Astrocyte of the spinal cord (primary cell): ENCODE measurements around the gene KHK.
"Not testable (repeated sequence)": the region's sequence is repeated elsewhere in the genome, so short reads cannot be mapped to it uniquely, and the experiment has no call there.

Source experiments
- DNase-seq: peaks from one replicate; pipeline ENCODE4 v3.0.0; 2011; ENCODE audit warnings: low read depth, low spot score
- H3K4me3 ChIP-seq: 2 replicates; pipeline ENCODE4 v1.5.1; 2011; ENCODE audit warnings: low read depth, mild to moderate bottlenecking, low read length, moderate library complexity
- in situ Hi-C: cut with HindIII; loops from 2 replicates; pipeline ENCODE4 v1.10.0; 2017; ENCODE audit warnings: low sequenced_read_pairs
- TF ChIP-seq, protein P1 (sequence below): IDR thresholded peaks from 2 replicates; pipeline ENCODE4 v1.5.1; 2012; ENCODE audit warnings: low read depth, mild to moderate bottlenecking, low read length, inconsistent platforms

The KHK gene

DNA sequence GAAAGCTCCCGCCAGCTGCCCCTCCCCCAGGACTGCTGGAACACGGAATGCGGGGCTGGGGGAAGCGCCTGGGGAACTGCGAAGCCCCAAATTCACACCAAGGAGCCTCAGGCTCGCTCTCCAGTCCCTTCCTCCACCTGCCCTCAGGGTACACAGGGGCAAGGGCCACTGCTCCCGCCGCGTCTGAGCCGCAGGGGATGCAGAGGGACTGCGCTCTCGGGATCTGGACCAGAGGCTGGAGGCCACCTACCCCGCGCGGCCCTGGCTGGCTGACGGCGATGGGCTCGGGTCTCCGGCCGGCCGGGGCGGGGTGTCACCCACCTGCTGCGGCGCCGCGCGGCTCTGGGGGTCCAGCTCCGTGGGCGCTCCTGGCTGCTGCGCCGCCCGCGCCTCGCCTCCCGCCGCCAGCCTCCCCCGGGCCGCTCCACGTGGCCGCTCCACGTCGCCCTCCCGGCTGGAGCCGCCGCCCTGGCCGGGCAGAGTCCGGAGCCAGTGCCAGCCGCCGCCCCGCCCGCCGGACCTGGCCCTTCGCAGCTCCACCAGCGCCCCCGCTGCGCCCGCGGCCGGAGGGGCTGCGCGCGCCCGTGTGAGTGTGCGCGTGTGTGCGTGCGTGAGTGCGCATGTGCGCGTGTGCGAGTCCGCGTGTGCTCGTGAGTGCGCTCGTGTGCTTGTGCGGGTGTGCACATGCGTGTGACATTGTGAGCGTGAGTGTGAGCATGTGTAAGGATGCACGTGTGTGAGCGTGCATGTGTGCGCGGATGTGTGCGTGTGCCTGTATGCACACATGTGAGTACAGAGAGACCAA, 32.2 kb downstream of the KHK start, which contains the start of gene CGREF1:
CGREF1 (minus strand) TSS at position 604 of the 805 bp plus-strand sequence. CDS start 14,762 bp downstream, outside the sequence.
- in situ Hi-C loops: loop anchor here (25.0 kb wide), 1 partner anchor 144 kb away; the partner anchor contains the start of gene SLC30A3
- TF ChIP-seq, protein P1, sequence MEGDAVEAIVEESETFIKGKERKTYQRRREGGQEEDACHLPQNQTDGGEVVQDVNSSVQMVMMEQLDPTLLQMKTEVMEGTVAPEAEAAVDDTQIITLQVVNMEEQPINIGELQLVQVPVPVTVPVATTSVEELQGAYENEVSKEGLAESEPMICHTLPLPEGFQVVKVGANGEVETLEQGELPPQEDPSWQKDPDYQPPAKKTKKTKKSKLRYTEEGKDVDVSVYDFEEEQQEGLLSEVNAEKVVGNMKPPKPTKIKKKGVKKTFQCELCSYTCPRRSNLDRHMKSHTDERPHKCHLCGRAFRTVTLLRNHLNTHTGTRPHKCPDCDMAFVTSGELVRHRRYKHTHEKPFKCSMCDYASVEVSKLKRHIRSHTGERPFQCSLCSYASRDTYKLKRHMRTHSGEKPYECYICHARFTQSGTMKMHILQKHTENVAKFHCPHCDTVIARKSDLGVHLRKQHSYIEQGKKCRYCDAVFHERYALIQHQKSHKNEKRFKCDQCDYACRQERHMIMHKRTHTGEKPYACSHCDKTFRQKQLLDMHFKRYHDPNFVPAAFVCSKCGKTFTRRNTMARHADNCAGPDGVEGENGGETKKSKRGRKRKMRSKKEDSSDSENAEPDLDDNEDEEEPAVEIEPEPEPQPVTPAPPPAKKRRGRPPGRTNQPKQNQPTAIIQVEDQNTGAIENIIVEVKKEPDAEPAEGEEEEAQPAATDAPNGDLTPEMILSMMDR: no peak
- peak within 1 kb of the TSS; percentile 31 for H3K4me3 ChIP-seq
- DNase-seq: no peak

DNA sequence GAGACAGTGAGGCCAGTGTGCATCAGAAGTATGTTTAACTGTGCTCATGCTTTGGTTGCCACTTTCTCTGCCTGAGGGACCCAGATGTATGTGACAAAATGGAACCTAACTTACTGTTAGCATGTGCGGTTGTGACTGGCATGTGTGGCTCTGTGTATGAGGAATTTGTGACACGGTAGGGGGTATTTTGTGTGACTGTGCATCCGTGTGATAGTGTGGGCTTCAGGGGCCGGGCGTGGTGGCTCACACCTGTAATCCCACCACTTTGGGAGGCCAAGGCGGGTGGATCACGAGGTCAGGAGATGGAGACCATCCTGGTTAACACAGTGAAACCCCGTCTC, 32.7 kb downstream of the KHK start:
- DNase-seq: not testable (repeated sequence)
- peak overlapping the region; percentile 25 for H3K4me3 ChIP-seq
- in situ Hi-C loops: loop anchor here (25.0 kb wide), 1 partner anchor 143 kb away; the partner anchor contains the start of gene SLC30A3

DNA sequence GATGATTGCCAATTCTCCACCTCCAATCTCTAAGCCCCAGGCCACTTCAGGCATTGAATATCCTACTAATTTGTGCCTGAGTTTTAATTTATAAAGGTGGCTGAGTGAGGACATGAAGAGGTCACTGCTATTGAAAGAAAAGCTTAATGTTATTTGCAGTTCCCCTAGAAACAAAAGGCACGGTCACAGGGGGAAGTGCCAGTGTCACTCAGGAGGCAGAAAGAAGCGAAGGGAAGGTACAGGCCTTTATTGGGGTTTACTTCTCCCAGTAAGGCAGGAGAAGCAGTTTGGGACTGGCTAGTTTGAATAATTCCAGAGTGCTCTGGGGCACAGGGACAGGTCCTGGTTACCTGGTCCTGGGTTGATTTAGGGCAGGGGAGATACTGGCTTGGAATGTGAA, 35.3 kb downstream of the KHK start:
- no peak for DNase-seq
- H3K4me3 ChIP-seq: no peak overlapping the region
- in situ Hi-C loops: loop anchor here (25.0 kb wide), 1 partner anchor 140 kb away; the partner anchor contains the start of gene SLC30A3
- TF ChIP-seq, protein P1: no peak

DNA sequence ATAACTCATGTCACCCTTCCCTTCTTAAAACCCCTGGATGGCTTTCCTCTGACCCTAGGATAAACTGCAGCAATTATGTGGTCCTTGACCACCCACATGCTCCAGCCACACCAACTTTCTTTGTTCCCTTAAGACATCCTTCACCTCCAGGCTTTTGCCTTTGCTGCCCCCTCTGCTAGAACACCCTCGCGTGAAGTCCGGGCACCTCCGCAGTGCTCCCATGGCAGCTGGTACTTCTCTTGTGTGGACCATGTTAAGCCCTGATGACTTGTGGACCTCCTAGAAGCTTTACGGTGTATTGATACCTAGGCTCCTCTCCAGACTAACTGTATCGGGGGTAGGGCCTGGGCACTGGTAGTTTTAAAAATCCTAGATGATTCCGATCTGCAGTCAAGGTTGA, 36.2 kb downstream of the KHK start:
- no peak for DNase-seq
- TF ChIP-seq, protein P1: no peak
- in situ Hi-C loops: loop anchor here (25.0 kb wide), 1 partner anchor 140 kb away; the partner anchor contains the start of gene SLC30A3
- no peak overlapping the region for H3K4me3 ChIP-seq

DNA sequence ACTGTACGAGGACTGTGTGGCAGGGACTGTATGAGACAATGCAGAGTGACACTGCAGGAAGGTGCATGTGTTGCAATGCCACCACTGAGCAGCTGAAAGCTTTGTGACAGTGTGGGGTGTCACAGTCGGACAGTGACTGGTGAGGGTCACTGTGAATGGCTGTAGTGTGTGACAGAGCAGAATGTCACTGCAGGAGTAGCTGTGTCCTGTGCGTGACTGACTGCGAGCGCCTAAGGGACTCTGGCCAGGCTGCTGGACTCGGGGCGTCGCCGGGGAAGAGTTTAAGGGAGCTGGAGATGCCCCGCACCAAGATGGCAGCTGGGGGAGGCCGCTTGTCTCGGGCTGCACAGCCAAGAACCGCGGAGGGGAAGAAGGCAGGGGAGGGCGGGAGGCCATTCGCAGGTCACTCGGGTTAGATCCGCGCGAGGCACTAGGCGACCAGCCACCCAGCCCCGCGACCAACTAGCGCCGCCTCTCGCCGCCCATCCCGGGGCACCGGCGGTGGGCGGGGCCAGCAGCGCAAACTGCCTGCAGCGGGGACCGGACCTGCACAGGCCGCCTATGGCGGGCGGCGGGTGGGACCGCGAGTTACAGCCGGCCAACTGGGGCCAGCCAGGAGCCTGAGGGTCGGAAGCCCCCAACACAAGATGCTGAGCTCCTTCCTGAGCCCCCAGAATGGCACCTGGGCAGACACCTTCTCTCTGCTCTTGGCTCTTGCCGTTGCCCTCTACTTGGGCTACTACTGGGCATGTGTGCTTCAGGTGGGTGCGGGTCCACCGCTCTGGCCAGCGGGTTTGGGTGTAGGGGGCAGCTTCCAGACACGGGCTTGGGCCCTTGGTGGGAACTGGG, 37.0 kb downstream of the KHK start, which contains the start of gene ABHD1:
ABHD1 (plus strand) TSS at position 514 of the 849 bp plus-strand sequence; CDS start at position 648, 134 bp downstream.
- in situ Hi-C loops: loop anchor here (25.0 kb wide), 1 partner anchor 139 kb away; the partner anchor contains the start of gene SLC30A3
- TF ChIP-seq, protein P1: no peak
- peak; percentile 1 for DNase-seq
- peak within 1 kb of the TSS; percentile 47 for H3K4me3 ChIP-seq

DNA sequence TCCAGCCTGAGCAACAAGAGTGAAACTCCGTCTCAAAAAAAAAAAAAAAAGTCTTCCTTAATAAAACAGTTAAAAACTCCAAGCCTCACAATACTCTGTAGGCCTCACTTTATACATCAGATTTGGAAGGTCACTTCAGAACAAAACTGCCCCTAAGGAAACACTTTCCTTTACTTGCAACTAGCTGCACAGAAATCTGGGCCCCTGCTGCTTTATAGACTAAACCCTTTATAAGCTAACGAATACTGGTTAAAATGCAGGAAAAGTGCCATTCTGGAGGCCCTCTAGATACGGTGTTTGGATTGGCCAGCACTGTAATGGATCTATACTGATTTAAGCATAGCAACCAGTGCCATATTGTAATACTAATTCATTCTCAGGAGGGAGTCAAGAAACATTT, 38.5 kb downstream of the KHK start:
- DNase-seq: no peak
- TF ChIP-seq, protein P1: no peak
- in situ Hi-C loops: no loop called here

More for the DNA sequence above, 38.5 kb downstream of the KHK start:
- H3K4me3 ChIP-seq: no peak overlapping the region
